Measurements from ENCODE around the gene SENP2. TPM values are rescaled to one million over a fixed set of nuclear protein-coding genes. Genes with fewer than 3 reads are reported as not detected.
A peak's percentile ranks its signal among the peaks of the same experiment; 100 is the strongest.
"Not testable (repeated sequence)": the region's sequence is repeated elsewhere in the genome, so short reads cannot be mapped to it uniquely, and the experiment has no call there.

SENP2 gene
- polyA plus RNA-seq (ENCODE audit: insufficient read length in 3 of 3) = 10 to 100 TPM; 42.4 to 57.0 (median 46.9) TPM

- peak; percentile 98 to 99 (median 99) for DNase-seq (ENCODE audit: low read depth in 3 of 3, low spot score in 2 of 3)
Measured at GRCh38 chr3:185585859-185586685, at the start of gene SENP2. Gene SENP2, plus strand, starts transcription at chr3:185586295. Its CDS starts 119 bp downstream, at chr3:185586414.

- DNase-seq (ENCODE audit: low read depth in 3 of 3, low spot score in 2 of 3) = no peak
Measured at GRCh38 chr3:185537369-185537970, 48.6 kb upstream of the SENP2 start.

GRCh38 chr3:185539934-185540333 lies 46.2 kb upstream of the SENP2 start:
- no peak for DNase-seq (ENCODE audit: low read depth in 3 of 3, low spot score in 2 of 3)

GRCh38 chr3:185540695-185541094 lies 45.4 kb upstream of the SENP2 start:
- DNase-seq (ENCODE audit: low read depth in 3 of 3, low spot score in 2 of 3) = no peak

- no peak for DNase-seq (ENCODE audit: low read depth in 3 of 3, low spot score in 2 of 3)
Measured at GRCh38 chr3:185549122-185549521, 37.0 kb upstream of the SENP2 start.

- no peak for DNase-seq (ENCODE audit: low read depth in 3 of 3, low spot score in 2 of 3)
Measured at GRCh38 chr3:185549651-185550111, 36.4 kb upstream of the SENP2 start.

GRCh38 chr3:185552358-185552877 lies 33.7 kb upstream of the SENP2 start, which contains the start of gene LIPH:
Gene LIPH, minus strand, starts transcription at chr3:185552588. Its CDS starts 117 bp downstream, at chr3:185552471.
- DNase-seq (ENCODE audit: low read depth in 3 of 3, low spot score in 2 of 3) = no peak

- no peak for DNase-seq (ENCODE audit: low read depth in 3 of 3, low spot score in 2 of 3)
Measured at GRCh38 chr3:185555101-185555501, 31.0 kb upstream of the SENP2 start.

GRCh38 chr3:185555860-185556347 lies 30.2 kb upstream of the SENP2 start:
- no peak for DNase-seq (ENCODE audit: low read depth in 3 of 3, low spot score in 2 of 3)

GRCh38 chr3:185556640-185557039 lies 29.5 kb upstream of the SENP2 start:
- DNase-seq (ENCODE audit: low read depth in 3 of 3, low spot score in 2 of 3) = not testable (repeated sequence)

- DNase-seq (ENCODE audit: low read depth in 3 of 3, low spot score in 2 of 3) = no peak
Measured at GRCh38 chr3:185558395-185558794, 27.7 kb upstream of the SENP2 start.

GRCh38 chr3:185559706-185560090 lies 26.4 kb upstream of the SENP2 start:
- no peak for DNase-seq (ENCODE audit: low read depth in 3 of 3, low spot score in 2 of 3)

- no peak for DNase-seq (ENCODE audit: low read depth in 3 of 3, low spot score in 2 of 3)
Measured at GRCh38 chr3:185560676-185561075, 25.4 kb upstream of the SENP2 start.

- DNase-seq (ENCODE audit: low read depth in 3 of 3, low spot score in 2 of 3) = no peak
Measured at GRCh38 chr3:185561374-185561943, 24.6 kb upstream of the SENP2 start.

GRCh38 chr3:185561958-185562357 lies 24.1 kb upstream of the SENP2 start:
- DNase-seq (ENCODE audit: low read depth in 3 of 3, low spot score in 2 of 3) = no peak

- DNase-seq (ENCODE audit: low read depth in 3 of 3, low spot score in 2 of 3) = no peak
Measured at GRCh38 chr3:185572183-185572582, 13.9 kb upstream of the SENP2 start.

- DNase-seq (ENCODE audit: low read depth in 3 of 3, low spot score in 2 of 3) = peak in 1 of 3 donors; percentile 61
Measured at GRCh38 chr3:185575108-185575869, 10.8 kb upstream of the SENP2 start.

- no peak for DNase-seq (ENCODE audit: low read depth in 3 of 3, low spot score in 2 of 3)
Measured at GRCh38 chr3:185582236-185582635, 3.9 kb upstream of the SENP2 start.

GRCh38 chr3:185582871-185583270 lies 3.2 kb upstream of the SENP2 start:
- DNase-seq (ENCODE audit: low read depth in 3 of 3, low spot score in 2 of 3) = no peak

- no peak for DNase-seq (ENCODE audit: low read depth in 3 of 3, low spot score in 2 of 3)
Measured at GRCh38 chr3:185583925-185584324, 2.2 kb upstream of the SENP2 start.

Data from right renal cortex interstitium (tissue), 3 donors.